Osteoblast (primary cell): ENCODE results near the gene STRA6. TPM values are rescaled to one million over a fixed set of nuclear protein-coding genes. Genes with fewer than 3 reads are reported as not detected.

Experiments
- DNase-seq: peaks from one replicate; pipeline ENCODE4 v3.0.0; 2011; ENCODE audit warnings: low spot score, mixed read lengths; ENCODE audit not compliant: insufficient read length; ENCODE audit errors: missing footprints
- H2AFZ ChIP-seq: 2 replicates; pipeline ENCODE4 v1.6.0; 2011; ENCODE audit warnings: mild to moderate bottlenecking, low read length
- H3K27ac ChIP-seq: 2 replicates; pipeline ENCODE4 v1.5.1; 2011; ENCODE audit warnings: mild to moderate bottlenecking, low read depth, low read length, moderate library complexity
- H3K27me3 ChIP-seq: 2 replicates; pipeline ENCODE4 v1.6.0; 2012; ENCODE audit warnings: mild to moderate bottlenecking, control low read depth, inconsistent platforms, low read length, moderate library complexity; ENCODE audit not compliant: insufficient read depth
- H3K36me3 ChIP-seq: 2 replicates; pipeline ENCODE4 v1.5.1; 2011; ENCODE audit warnings: mild to moderate bottlenecking, low read length, control low read depth, moderate library complexity; ENCODE audit not compliant: insufficient read depth
- H3K4me1 ChIP-seq: 2 replicates; pipeline ENCODE4 v1.5.1; 2011; ENCODE audit warnings: mild to moderate bottlenecking, low read length, control low read depth, moderate library complexity; ENCODE audit not compliant: insufficient read depth
- H3K4me2 ChIP-seq: 2 replicates; pipeline ENCODE4 v1.6.0; 2011; ENCODE audit warnings: mild to moderate bottlenecking, low read length; ENCODE audit not compliant: insufficient read depth
- H3K4me3 ChIP-seq: fragments of 200-600 bp; sonication (generic); 3 replicates; pipeline ENCODE4 v1.5.1; 2012; ENCODE audit warnings: mild to moderate bottlenecking, low read length, inconsistent platforms; ENCODE audit not compliant: insufficient read depth
- H3K79me2 ChIP-seq: 2 replicates; pipeline ENCODE4 v1.6.0; 2012; ENCODE audit warnings: mild to moderate bottlenecking, low read length, control low read depth, inconsistent platforms; ENCODE audit not compliant: insufficient read depth
- H3K9me3 ChIP-seq: 2 replicates; pipeline ENCODE4 v1.5.1; 2011; ENCODE audit warnings: low read depth, low read length, control low read depth
- H4K20me1 ChIP-seq: 2 replicates; pipeline ENCODE4 v1.6.0; 2012; ENCODE audit warnings: mild to moderate bottlenecking, low read length, control low read depth; ENCODE audit not compliant: insufficient read depth
- small RNA-seq: library from RNA; depleted of rRNA; stranded (forward); fragments of <200 nt; gene quantifications from one replicate; pipeline ENCODE3, GENCODE V24; 2012
- total RNA-seq: library from RNA; depleted of rRNA; stranded (reverse); fragments of >200 nt; gene quantifications from 2 replicates; pipeline ENCODE4 v1.2.3, GENCODE V29; 2012
- TF ChIP-seq, protein P1 (sequence below): IDR thresholded peaks from 2 replicates; pipeline ENCODE4 v1.5.1; 2011; ENCODE audit warnings: mild to moderate bottlenecking, low read depth, low read length, moderate library complexity; ENCODE audit errors: extremely low read depth

Gene STRA6
- total RNA-seq, 1 donor: 0.36 TPM

DNA sequence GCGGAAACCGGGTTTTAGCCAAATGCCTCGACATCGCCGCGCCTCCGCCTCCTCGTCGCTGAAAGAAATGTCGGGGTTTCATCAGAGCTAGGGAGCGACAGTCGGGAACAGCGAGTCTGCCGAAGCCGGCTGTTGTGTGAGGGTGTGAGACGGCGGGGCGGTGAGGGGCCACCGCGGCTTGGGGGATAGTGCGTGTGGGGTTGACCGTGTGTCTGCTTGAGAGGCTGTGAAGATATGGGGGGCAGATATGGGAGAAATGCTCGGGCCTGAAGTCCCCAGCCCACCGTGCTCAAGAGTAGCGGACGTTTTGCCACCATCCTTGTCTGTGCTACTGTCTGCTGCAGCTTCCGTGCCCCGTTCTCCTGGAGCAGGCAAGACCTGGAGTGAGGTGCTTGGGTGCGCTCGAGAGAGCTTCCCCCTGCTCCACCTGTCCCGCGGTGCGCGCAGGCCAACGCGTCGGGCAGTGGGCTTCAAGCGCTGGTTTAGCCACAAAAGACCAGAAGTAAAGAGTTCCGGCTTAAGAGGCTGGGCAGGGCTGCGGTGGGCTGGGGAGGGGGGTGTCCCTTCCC lies 72.9 kb downstream of the STRA6 start:
- Histone ChIP-seq H3K36me3 (no peaks in the 10 kb centered on the region), H4K20me1 (peaks cover 3% of the 10 kb centered on the region), H3K4me1 (peaks cover 9% of the 10 kb centered on the region), H3K79me2 (no peaks in the 10 kb centered on the region), H3K4me3 (no peak overlapping the region), H3K27me3 (peaks cover 81% of the 10 kb centered on the region), H3K9me3 (peaks cover 2% of the 10 kb centered on the region), H3K4me2 (no peak overlapping the region), H2AFZ (no peak overlapping the region), H3K27ac (no peak overlapping the region)
- DNase-seq: peak; percentile 85
- TF ChIP-seq, protein P1, sequence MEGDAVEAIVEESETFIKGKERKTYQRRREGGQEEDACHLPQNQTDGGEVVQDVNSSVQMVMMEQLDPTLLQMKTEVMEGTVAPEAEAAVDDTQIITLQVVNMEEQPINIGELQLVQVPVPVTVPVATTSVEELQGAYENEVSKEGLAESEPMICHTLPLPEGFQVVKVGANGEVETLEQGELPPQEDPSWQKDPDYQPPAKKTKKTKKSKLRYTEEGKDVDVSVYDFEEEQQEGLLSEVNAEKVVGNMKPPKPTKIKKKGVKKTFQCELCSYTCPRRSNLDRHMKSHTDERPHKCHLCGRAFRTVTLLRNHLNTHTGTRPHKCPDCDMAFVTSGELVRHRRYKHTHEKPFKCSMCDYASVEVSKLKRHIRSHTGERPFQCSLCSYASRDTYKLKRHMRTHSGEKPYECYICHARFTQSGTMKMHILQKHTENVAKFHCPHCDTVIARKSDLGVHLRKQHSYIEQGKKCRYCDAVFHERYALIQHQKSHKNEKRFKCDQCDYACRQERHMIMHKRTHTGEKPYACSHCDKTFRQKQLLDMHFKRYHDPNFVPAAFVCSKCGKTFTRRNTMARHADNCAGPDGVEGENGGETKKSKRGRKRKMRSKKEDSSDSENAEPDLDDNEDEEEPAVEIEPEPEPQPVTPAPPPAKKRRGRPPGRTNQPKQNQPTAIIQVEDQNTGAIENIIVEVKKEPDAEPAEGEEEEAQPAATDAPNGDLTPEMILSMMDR: no peak

Small RNA genes lying within 50 kb of the gene (small RNA-seq; reads per million reads assigned to genes)
- gene RF00017: not detected

Other genes with a start within 250 kb of the STRA6 start
- gene STOML1, start 210.5 kb downstream of the STRA6 start, total RNA-seq: 14.1 and 15.0 TPM in 2 replicates
- gene PML, start 208.1 kb downstream of the STRA6 start, total RNA-seq: 46.7 and 50.7 TPM in 2 replicates
- gene GOLGA6A, start 120.2 kb downstream of the STRA6 start, total RNA-seq: under 0.01 TPM in 1 of 2 replicates, not detected in the other
- under 0.01 TPM in 1 of 2 replicates, not detected in the other for gene ISLR2, start 72.2 kb downstream of the STRA6 start, total RNA-seq
- 77.5 and 106 TPM in 2 replicates for gene ISLR, start 29.1 kb downstream of the STRA6 start, total RNA-seq
- 0.29 TPM in 1 of 2 replicates, not detected in the other for gene CCDC33, start 33.5 kb upstream of the STRA6 start, total RNA-seq
- 1.4 and 2.1 TPM in 2 replicates for gene CYP11A1, start 164.9 kb upstream of the STRA6 start, total RNA-seq
- gene SEMA7A, start 231.2 kb upstream of the STRA6 start, total RNA-seq: 30.4 and 36.2 TPM in 2 replicates